HL-60 (cell line): Measurements from ENCODE around the gene WDR64.

Experiments used
- DNase-seq, 2 experiments: peaks; one replicate each; pipeline ENCODE4 v3.0.0-alpha.2; 2010 to 2020; ENCODE audit warnings: low read depth in 1 of 2, low spot score in 1 of 2
- H3K27ac ChIP-seq: fragments of 250-450 bp; sonication (Bioruptor Pico); replicated peaks from 2 replicates; pipeline ENCODE4 v1.5.1; 2020; ENCODE audit warnings: mild to moderate bottlenecking, moderate library complexity
- H3K27me3 ChIP-seq: fragments of 250-450 bp; sonication (Bioruptor Pico); 2 replicates; pipeline ENCODE4 v1.5.1; 2021; ENCODE audit warnings: mild to moderate bottlenecking, moderate library complexity; ENCODE audit not compliant: insufficient read depth, poor library complexity, severe bottlenecking
- H3K4me3 ChIP-seq: replicated peaks from 2 replicates; pipeline ENCODE4 v1.5.1; 2011; ENCODE audit warnings: mild to moderate bottlenecking, control low read depth, low read length; ENCODE audit not compliant: insufficient read depth
- CTCF ChIP-seq: IDR thresholded peaks from one replicate; pipeline ENCODE4 v1.5.1; 2011; ENCODE audit warnings: low read length, control low read depth, inconsistent platforms; ENCODE audit not compliant: insufficient read depth
- GABPA ChIP-seq: IDR thresholded peaks from 2 replicates; pipeline ENCODE4 v1.6.1; 2012; ENCODE audit warnings: low read depth
- POLR2AphosphoS5 ChIP-seq: IDR thresholded peaks from 2 replicates; pipeline ENCODE4 v1.6.1; 2012; ENCODE audit warnings: low read depth
- REST ChIP-seq: IDR thresholded peaks from 2 replicates; pipeline ENCODE4 v1.6.1; 2012; ENCODE audit warnings: low read depth; ENCODE audit not compliant: insufficient replicate concordance
- SPI1 ChIP-seq: IDR thresholded peaks from 2 replicates; pipeline ENCODE4 v1.6.1; 2012; ENCODE audit warnings: low read depth, mild to moderate bottlenecking, borderline replicate concordance

WDR64 gene

GRCh38 chr1:241631674-241632073 is 20.4 kb upstream of the WDR64 start:
- Histone ChIP-seq H3K4me3 (no peak overlapping the region), H3K27ac (no peak overlapping the region), H3K27me3 (no peaks in the 10 kb centered on the region)
- DNase-seq = no peak
- TF ChIP-seq CTCF (no peak), REST (no peak), GABPA (no peak), POLR2AphosphoS5 (no peak)

- no peak for TF ChIP-seq POLR2AphosphoS5
- TF ChIP-seq GABPA = no peak
- TF ChIP-seq SPI1 = no peak
- no peak for TF ChIP-seq REST
- no peak for TF ChIP-seq CTCF
- Histone ChIP-seq H3K4me3 (no peak overlapping the region), H3K27me3 (no peaks in the 10 kb centered on the region), H3K27ac (no peak overlapping the region)
- DNase-seq = no peak
Observed at GRCh38 chr1:241632987-241633386, 19.1 kb upstream of the WDR64 start.

- no peaks in the 10 kb centered on the region for H3K27me3 ChIP-seq
- no peak overlapping the region for H3K4me3 ChIP-seq
- TF ChIP-seq SPI1 (no peak), REST (no peak), GABPA (no peak), CTCF (no peak), POLR2AphosphoS5 (no peak)
- DNase-seq = no peak
- H3K27ac ChIP-seq = no peak overlapping the region
Observed at GRCh38 chr1:241635556-241636152, 16.4 kb upstream of the WDR64 start.
